IMR-90 (cell line): Measurements from ENCODE around the gene TMEM245. TPM values are rescaled to one million over a fixed set of nuclear protein-coding genes. Genes with fewer than 3 reads are reported as not detected.

ENCODE experiments used
- ATAC-seq: fragments of 200-7000 bp; cut with Tn5 transposase; 2 replicates; pipeline ENCODE4 v1.9.1; 2020; ENCODE audit warnings: low read depth, mild to moderate bottlenecking, moderate library complexity
- BruUV-seq: library from RNA; stranded (reverse); fragments of 400-500 nt; replicated peaks from 2 replicates; lab custom pipeline; 2021; lab: Mats Ljungman, UMichigan
- CTCF ChIA-PET: fragments of 300-600 bp; formaldehyde crosslinking; extraction: SDS; loops from one replicate; lab custom pipeline; 2021; ENCODE audit warnings: antibody characterized with exemption; lab: Yijun Ruan, JAX
- POLR2A ChIA-PET: fragments of 300-600 bp; sonication (Branson Sonifier 250); formaldehyde crosslinking; loops from one replicate; lab custom pipeline; 2022; ENCODE audit warnings: antibody characterized with exemption; ENCODE audit not compliant: unreplicated experiment; lab: Charles Lee
- DNase-seq: peaks from one replicate; pipeline ENCODE4 v3.0.0; 2013
- H2AFZ ChIP-seq: replicated peaks from 2 replicates; pipeline ENCODE3; 2013; ENCODE audit warnings: low read length, mild to moderate bottlenecking; ENCODE audit not compliant: poor library complexity
- H2AK5ac ChIP-seq: 2 replicates; pipeline ENCODE4 v1.6.1; 2013; ENCODE audit warnings: low read depth, low read length, inconsistent platforms
- H2AK9ac ChIP-seq: replicated peaks from 2 replicates; pipeline ENCODE3; 2013; ENCODE audit warnings: mild to moderate bottlenecking, low read depth, low read length, moderate library complexity; ENCODE audit not compliant: poor library complexity
- H2BK120ac ChIP-seq: 2 replicates; pipeline ENCODE4 v1.6.1; 2013; ENCODE audit warnings: low read depth, low read length, inconsistent platforms
- H2BK15ac ChIP-seq: 3 replicates; pipeline ENCODE4 v1.6.1; 2013; ENCODE audit warnings: low read depth, low read length, inconsistent platforms
- H2BK20ac ChIP-seq: 2 replicates; pipeline ENCODE4 v1.6.1; 2013; ENCODE audit warnings: low read depth, mild to moderate bottlenecking, inconsistent platforms, low read length, moderate library complexity
- H2BK5ac ChIP-seq: 2 replicates; pipeline ENCODE4 v1.6.1; 2013; ENCODE audit warnings: mild to moderate bottlenecking, low read depth, low read length, inconsistent platforms; ENCODE audit not compliant: poor library complexity, severe bottlenecking
- H3K14ac ChIP-seq: replicated peaks from 2 replicates; pipeline ENCODE4 v1.6.1; 2013; ENCODE audit warnings: low read depth, low read length, inconsistent platforms
- H3K18ac ChIP-seq: 2 replicates; pipeline ENCODE4 v1.6.1; 2013; ENCODE audit warnings: low read depth, low read length, control low read depth
- H3K23ac ChIP-seq: 2 replicates; pipeline ENCODE4 v1.6.1; 2013; ENCODE audit warnings: low read depth, low read length, inconsistent platforms
- H3K27ac ChIP-seq: 2 replicates; pipeline ENCODE4 v1.5.1; 2013; ENCODE audit warnings: mild to moderate bottlenecking, control low read depth, low read length; ENCODE audit not compliant: insufficient read depth
- H3K27me3 ChIP-seq: 2 replicates; pipeline ENCODE4 v1.6.1; 2013; ENCODE audit warnings: low read length; ENCODE audit not compliant: control insufficient read depth, insufficient read depth
- H3K36me3 ChIP-seq: 2 replicates; pipeline ENCODE4 v1.6.1; 2013; ENCODE audit warnings: low read length, mixed read lengths; ENCODE audit not compliant: control insufficient read depth, insufficient read depth
- H3K4ac ChIP-seq: 2 replicates; pipeline ENCODE4 v1.6.1; 2013; ENCODE audit warnings: low read depth, low read length, inconsistent platforms
- H3K4me1 ChIP-seq: 2 replicates; pipeline ENCODE4 v1.6.1; 2013; ENCODE audit warnings: low read length, mixed read lengths; ENCODE audit not compliant: control insufficient read depth, insufficient read depth
- H3K4me2 ChIP-seq: 2 replicates; pipeline ENCODE4 v1.6.1; 2013; ENCODE audit warnings: low read depth, mild to moderate bottlenecking, control low read depth, low read length, moderate library complexity
- H3K4me3 ChIP-seq: 2 replicates; pipeline ENCODE4 v1.5.1; 2013; ENCODE audit warnings: low read depth, mild to moderate bottlenecking, control low read depth, low read length, moderate library complexity; ENCODE audit not compliant: insufficient read depth
- H3K56ac ChIP-seq: 2 replicates; pipeline ENCODE4 v1.6.1; 2013; ENCODE audit warnings: low read length, inconsistent platforms; ENCODE audit not compliant: insufficient read depth; ENCODE audit errors: extremely low read depth
- H3K79me1 ChIP-seq, 2 experiments: 2 replicates each; pipeline ENCODE4 v1.6.1; 2013; ENCODE audit warnings: low read length in 2 of 2, inconsistent platforms in 1 of 2, low read depth in 1 of 2
- H3K9ac ChIP-seq: 2 replicates; pipeline ENCODE4 v1.6.1; 2013; ENCODE audit warnings: low read depth, low read length, control low read depth
- H3K9me1 ChIP-seq: 2 replicates; pipeline ENCODE4 v1.6.1; 2013; ENCODE audit warnings: low read length, inconsistent platforms; ENCODE audit not compliant: insufficient read depth
- H3K9me3 ChIP-seq: 2 replicates; pipeline ENCODE4 v1.6.1; 2013; ENCODE audit warnings: low read length; ENCODE audit not compliant: control insufficient read depth, insufficient read depth
- H4K20me1 ChIP-seq: 2 replicates; pipeline ENCODE4 v1.6.1; 2013; ENCODE audit warnings: low read length, inconsistent platforms; ENCODE audit not compliant: insufficient read depth
- H4K5ac ChIP-seq: 2 replicates; pipeline ENCODE4 v1.6.1; 2013; ENCODE audit warnings: mild to moderate bottlenecking, low read depth, low read length, control low read depth
- H4K8ac ChIP-seq, 2 experiments: 2 replicates each; pipeline ENCODE4 v1.6.1; 2013; ENCODE audit warnings: low read depth in 2 of 2, low read length in 2 of 2, control low read depth in 1 of 2, inconsistent platforms in 1 of 2
- H4K91ac ChIP-seq: 2 replicates; pipeline ENCODE4 v1.6.1; 2013; ENCODE audit warnings: low read depth, low read length, inconsistent platforms; ENCODE audit not compliant: insufficient read depth
- CEBPB ChIP-seq: IDR thresholded peaks from 2 replicates; pipeline ENCODE4 v1.6.1; 2012; ENCODE audit warnings: low read depth, low read length, improper control_type of control experiment
- CHD1 ChIP-seq: IDR thresholded peaks from 2 replicates; pipeline ENCODE4 v1.6.1; 2012; ENCODE audit warnings: low read depth, low read length, improper control_type of control experiment
- MAFK ChIP-seq: IDR thresholded peaks from 2 replicates; pipeline ENCODE4 v1.6.1; 2012; ENCODE audit warnings: low read depth, low read length, improper control_type of control experiment
- MXI1 ChIP-seq: IDR thresholded peaks from 2 replicates; pipeline ENCODE4 v1.6.1; 2012; ENCODE audit warnings: low read depth, mild to moderate bottlenecking, low read length, moderate library complexity, borderline replicate concordance
- POLR2A ChIP-seq: IDR thresholded peaks from 2 replicates; pipeline ENCODE4 v1.6.1; 2012; ENCODE audit warnings: mild to moderate bottlenecking, low read depth, low read length
- RCOR1 ChIP-seq: IDR thresholded peaks from 2 replicates; pipeline ENCODE4 v1.6.1; 2012; ENCODE audit warnings: mild to moderate bottlenecking, low read length, improper control_type of control experiment; ENCODE audit not compliant: insufficient replicate concordance
- WGBS, 2 experiments: methylation state at CpG; one replicate each; pipeline versions ENCODE4 v1.1.5 to v1.1.7; 2013; ENCODE audit warnings: missing lambda C conversion rate in 2 of 2; ENCODE audit not compliant: insufficient read length in 1 of 2; ENCODE audit errors: extremely low coverage in 2 of 2; 5-methylcytosine and 5-hydroxymethylcytosine counted together
- dilution Hi-C: fragments of 300-500 bp; cut with HindIII; formaldehyde crosslinking; loops from one replicate; pipeline ENCODE4 v1.14.3; 2018; ENCODE audit warnings: low sequenced_read_pairs; ENCODE audit not compliant: unreplicated experiment
- in situ Hi-C: fragments of 300-500 bp; cut with MboI; formaldehyde crosslinking; loops from 3 replicates; pipeline ENCODE4 v1.14.3; 2019; ENCODE audit warnings: low sequenced_read_pairs, inconsistent platforms, mixed read lengths
- intact Hi-C: fragments of 100-400 bp; cut with micrococcal nuclease; formaldehyde crosslinking; loops from 2 replicates; pipeline ENCODE4 v1.10.0; 2022
- polyA plus RNA-seq, 3 experiments: library from polyadenylated mRNA; depleted of rRNA; stranded (reverse); fragments of >200 nt; gene quantifications; 2 replicates each; pipeline ENCODE4 v1.2.3, GENCODE V29; 2012; ENCODE audit warnings: low replicate concordance in 1 of 3
- total RNA-seq: library from RNA; depleted of rRNA; stranded (reverse); fragments of >200 nt; gene quantifications from 2 replicates; pipeline ENCODE4 v1.2.3, GENCODE V29; 2012
- TF ChIP-seq, protein P1 (sequence below): fragments of 150-350 bp; IDR thresholded peaks from 2 replicates; pipeline ENCODE4 v1.6.1; 2017; ENCODE audit warnings: mild to moderate bottlenecking, antibody characterized with exemption, low read length, low read depth

Gene TMEM245
- total and polyA plus RNA-seq, 2 of the 4 experiments (the other 2 are of a cell fraction) = 24.8 to 57.9 TPM

DNA sequence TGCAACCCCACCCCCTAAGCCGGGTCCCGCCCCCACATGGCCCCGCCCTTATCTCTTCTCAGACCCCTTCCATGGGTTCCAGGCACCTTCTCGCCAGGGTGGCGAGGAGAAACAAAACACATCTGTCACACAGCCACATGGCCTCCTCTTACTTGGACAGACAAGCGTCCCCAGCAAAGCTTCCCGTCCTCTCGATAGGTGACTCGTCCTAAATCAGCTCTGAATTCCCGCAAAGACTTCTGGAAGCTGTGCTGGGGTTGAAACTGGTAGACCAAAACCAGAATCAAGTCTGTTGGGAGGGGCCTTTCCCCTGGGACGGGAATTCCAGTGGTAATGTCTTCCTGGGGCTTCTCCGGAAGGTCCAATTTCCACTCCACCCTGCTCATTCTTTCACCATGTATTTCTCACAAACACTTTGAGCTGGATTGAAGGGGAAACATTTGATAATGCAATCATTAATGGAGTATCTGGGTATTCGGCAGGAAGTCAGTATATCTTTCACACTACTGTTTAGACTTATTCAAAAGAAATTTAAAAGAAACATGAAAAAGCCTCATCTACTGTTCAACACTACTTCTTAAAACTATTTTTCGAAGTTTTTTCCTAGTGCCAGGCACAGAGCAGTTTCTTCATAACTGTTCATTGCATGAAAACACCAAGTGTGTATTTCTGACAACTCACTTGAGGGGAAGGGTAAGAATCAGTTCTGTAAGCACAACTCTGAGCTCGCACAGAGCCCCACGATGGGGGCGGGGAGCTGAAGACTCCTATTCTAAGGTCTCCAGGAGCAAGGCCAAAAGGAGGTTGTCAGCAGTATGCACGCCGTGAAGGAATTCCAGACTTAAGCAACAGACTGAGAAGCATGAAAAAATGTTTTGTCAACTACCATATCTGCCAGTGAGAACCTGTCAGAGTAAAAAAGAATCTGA lies 105.8 kb downstream of the TMEM245 start:
- 0% methylated on average over 2 of the region's 19 CpGs; no CpG with 5 or more reads in 1 of the 2 experiments for WGBS, 2 experiments
- Histone ChIP-seq H3K14ac (peak overlapping the region; percentile 59; the same call in 1 of the 2 replicates), H3K79me1 (peaks cover 8 to 36% of the 10 kb centered on the region in 2 experiments), H3K27me3 (no peaks in the 10 kb centered on the region), H3K56ac (peak overlapping the region; percentile 37; the same call in 1 of the 2 replicates), H3K9me1 (peaks cover 5% of the 10 kb centered on the region), H3K4ac (peak overlapping the region; percentile 67), H4K5ac (no peak overlapping the region), H2AK9ac (peak overlapping the region; percentile 33), H4K20me1 (peaks cover 18% of the 10 kb centered on the region), H3K4me1 (peaks cover 15% of the 10 kb centered on the region), H2BK5ac (peak overlapping the region; percentile 83), H3K4me3 (peak overlapping the region; percentile 56), H3K23ac (peak overlapping the region; percentile 64), H2BK120ac (peak overlapping the region; percentile 53), H4K91ac (peak overlapping the region; percentile 73), H3K18ac (peak overlapping the region; percentile 83), H3K4me2 (peak overlapping the region; percentile 98), H3K9me3 (no peaks in the 10 kb centered on the region), H2AK5ac (peak overlapping the region; percentile 30; the same call in 1 of the 2 replicates), H3K9ac (peak overlapping the region; percentile 63), H3K27ac (peak overlapping the region; percentile 84), H3K36me3 (peaks cover 2% of the 10 kb centered on the region), H2BK20ac (no peak overlapping the region), H4K8ac (peak overlapping the region in 1 of 2 experiments; percentile 78; a peak in 1 of 4 replicates), H2BK15ac (peak overlapping the region; percentile 2; the same call in 1 of the 3 replicates), H2AFZ (peak overlapping the region; percentile 87)
- ATAC-seq (peak; percentile 6), DNase-seq (peak; percentile 78)
- dilution Hi-C loops (no loop called here), intact Hi-C loops (loop anchor here (5.0 kb wide), 1 partner anchor 308 kb away; the partner anchor contains the start of gene EPB41L4B), in situ Hi-C loops (no loop called here)
- BruUV-seq = no TSS peak
- TF ChIP-seq CHD1 (no peak), MXI1 (peak; percentile 31; the same call in 1 of the 2 replicates), CEBPB (peak; percentile 64; the same call in 1 of the 2 replicates), POLR2A (no peak), RCOR1 (no peak), MAFK (0 out of 2 replicates have a peak, but pooled peaks have one; percentile 18)
- TF ChIP-seq, protein P1, sequence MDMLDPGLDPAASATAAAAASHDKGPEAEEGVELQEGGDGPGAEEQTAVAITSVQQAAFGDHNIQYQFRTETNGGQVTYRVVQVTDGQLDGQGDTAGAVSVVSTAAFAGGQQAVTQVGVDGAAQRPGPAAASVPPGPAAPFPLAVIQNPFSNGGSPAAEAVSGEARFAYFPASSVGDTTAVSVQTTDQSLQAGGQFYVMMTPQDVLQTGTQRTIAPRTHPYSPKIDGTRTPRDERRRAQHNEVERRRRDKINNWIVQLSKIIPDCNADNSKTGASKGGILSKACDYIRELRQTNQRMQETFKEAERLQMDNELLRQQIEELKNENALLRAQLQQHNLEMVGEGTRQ = no peak
- POLR2A ChIA-PET = no interaction called here
- CTCF ChIA-PET = interaction anchor here (1.2 kb wide), 1 partner anchor 9 kb away, joined by 4 read pairs; no protein-coding TSS in a partner anchor
